ENCODE data around the gene ATP6V0E1. TPM values are rescaled to one million over a fixed set of nuclear protein-coding genes. Genes with fewer than 3 reads are reported as not detected.

Gene ATP6V0E1
- total RNA-seq = 121 TPM

GRCh38 chr5:172983542-172984243 is at the start of gene ATP6V0E1:
TSS of gene ATP6V0E1 (plus strand) at chr5:172983771. CDS start at chr5:172983861, 90 bp downstream.
- ATAC-seq = peak; percentile 97

DNA sequence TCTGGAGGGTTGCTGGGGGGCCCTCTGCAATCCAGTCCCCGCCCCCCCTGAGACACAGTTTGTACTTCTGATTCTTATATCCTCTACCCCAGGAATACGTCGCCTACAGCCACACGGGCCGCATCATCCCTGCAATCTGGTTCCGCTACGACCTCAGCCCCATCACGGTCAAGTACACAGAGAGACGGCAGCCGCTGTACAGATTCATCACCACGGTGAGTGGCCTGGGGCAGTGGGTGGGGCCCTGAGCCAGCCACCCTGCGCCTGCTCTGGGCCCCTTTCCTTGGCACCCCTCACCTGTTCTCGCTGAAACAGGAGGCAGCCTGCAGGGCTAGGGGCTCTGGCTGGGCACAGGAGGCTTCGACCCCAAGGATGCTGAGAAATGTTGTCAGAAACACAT is 48.5 kb upstream of the ATP6V0E1 start:
- ATAC-seq = no peak

GRCh38 chr5:172936401-172936800 is 47.2 kb upstream of the ATP6V0E1 start:
- no peak for ATAC-seq

DNA sequence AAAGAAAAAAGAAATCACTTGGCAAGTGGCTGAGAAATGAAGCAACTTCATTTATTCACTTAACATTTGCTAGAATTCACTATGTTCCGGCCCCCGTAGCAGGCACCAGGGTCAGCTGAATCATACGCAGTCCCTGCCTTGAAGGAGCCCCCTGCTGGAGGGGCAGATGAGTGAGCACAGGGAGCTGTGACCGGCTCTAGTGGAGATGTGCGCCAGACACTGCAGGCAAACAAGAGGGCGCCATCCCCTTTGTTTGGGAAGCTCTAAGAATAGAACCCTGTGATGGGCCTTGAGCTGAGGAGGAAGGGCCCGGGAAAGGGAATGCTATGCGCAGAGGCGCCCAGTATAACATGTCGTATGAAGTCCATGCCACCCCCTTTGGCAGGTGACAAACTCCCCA is 44.5 kb upstream of the ATP6V0E1 start:
- peak; percentile 23 for ATAC-seq

DNA sequence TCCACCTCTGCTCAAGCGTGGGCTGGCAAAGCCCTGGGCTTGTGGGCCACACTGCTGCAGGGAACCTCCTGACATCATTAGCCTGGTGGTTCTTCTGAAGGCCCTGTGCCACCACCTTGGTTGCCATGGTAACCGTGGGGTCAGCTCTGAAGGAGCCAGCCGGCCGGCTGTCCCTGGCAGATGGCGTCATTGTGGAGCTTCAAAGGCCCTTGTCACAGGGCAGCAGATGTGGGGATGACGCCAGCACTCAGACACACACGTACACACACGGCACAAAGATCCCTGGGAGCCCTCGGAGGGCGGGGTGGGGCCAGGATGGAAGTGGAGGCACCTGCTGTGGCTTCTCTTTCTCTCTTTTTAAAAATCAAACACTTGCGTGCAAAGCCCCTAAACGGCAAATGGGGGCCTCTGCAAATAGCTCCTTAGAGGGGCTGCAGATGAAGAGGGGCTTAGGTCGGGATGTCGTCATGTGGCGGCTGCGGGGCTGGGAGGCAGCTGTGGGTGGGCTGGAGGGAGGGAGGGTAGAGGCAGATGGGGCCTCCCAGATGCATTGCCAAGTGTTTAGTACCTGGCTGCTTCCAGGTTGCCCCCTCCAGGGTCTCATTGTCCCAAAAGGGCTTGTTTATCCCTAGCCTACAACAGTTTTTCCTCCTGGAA is 43.8 kb upstream of the ATP6V0E1 start:
- no peak for ATAC-seq

DNA sequence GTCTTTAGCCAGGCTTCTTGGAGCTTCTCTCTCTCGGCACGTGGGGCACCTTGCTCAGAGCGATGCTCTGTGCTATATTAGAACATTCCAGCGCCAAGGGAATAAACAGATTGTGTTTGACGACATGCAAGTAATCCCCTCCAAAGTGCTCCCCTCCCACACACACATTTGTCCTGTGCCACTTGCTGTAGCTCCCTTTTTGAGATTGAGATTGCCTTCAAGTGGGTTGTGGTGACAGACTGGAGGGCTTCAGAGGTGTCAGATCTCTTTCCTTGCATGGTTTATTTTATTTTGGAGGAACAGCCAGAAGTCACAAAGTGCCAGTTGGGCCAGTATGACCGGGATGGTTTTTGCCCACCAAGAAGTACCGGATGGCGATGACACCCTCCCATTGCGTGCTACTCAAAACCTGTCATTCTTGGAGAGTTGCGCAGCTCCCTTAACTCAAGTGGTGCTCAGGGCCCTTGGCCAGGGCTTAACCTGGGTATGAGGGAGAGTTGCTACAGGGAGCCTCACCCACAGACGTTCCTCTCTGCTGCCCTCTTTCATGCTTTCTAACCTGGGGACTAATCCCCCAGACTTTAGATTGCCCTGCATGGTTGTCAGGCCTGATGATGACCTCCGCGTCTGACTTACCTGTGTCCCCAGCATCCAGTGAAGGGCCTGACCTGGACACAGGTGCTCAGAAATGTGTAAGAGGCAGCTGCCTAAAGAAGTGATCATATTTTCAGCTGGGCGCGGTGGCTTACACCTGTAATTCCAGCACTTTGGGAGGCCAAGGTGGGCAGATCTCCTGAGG is 43.1 kb upstream of the ATP6V0E1 start:
- ATAC-seq = no peak

DNA sequence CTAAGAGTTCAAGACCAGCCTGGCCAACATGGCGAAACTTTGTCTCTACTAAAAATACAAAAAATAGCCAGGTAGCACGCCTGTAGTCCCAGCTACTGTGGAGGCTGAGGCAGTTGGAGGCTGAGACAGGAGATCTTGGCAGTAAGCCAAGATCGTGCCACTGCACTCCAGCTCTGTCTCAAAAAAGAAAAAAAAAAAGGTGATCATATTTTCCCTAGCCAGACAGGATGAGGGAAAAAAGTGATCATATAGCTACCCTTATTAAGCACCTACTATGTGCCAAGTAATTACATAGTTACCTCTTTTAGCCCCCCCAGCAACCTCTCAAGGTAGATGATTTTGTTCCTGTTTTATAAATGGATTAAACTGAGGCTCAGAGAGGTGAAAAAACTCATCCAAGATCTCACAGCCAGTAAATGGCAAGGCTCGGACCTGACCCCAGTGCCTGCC is 42.5 kb upstream of the ATP6V0E1 start:
- ATAC-seq = no peak

DNA sequence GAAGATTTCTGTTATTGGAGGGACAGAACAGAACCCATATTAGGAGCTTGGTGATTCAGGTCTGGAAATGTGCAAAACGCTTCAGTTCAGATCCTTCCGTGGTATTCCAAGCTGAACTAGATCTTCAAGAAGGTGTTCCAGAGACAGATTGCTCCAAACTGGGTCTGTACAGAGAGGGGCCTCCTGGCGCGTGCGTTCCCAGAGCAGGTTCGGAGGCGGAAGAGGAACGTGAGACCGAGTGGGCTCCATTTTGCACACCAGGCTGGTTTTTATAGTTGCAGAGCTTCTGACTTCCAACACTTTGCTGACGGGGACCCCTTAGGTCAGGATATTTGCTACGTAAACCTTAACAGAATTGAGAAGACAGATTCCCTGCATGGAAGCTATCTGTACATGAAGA is 41.0 kb upstream of the ATP6V0E1 start:
- ATAC-seq = no peak

DNA sequence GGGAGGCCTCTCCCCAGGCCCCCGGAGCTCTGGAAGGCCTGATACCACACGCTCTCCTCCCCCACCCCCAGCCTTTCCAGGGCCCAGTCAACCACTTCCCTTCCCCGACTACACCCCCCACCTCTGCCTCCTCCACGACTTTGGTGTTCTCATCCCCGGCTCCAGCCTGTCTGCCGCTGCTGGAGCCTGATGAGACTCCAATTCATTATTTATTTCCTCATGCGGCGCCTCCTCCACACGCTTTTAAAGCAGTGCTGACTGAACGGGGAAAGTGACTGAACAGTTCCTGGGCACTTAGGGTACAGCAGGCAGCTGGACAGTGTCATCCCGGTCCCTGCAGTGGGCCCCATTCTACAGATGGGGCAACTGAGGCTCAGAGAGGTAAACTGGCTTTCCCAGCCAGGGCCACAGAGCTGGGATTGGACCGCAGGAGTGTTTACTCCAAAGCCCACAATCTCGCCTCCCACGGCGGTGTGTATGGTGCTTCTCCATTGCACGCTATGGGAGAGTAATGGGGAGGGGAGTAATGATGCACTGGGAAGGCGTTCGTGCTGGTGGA is 40.2 kb upstream of the ATP6V0E1 start:
- ATAC-seq = peak; percentile 38

- ATAC-seq = no peak
Measured at GRCh38 chr5:172943906-172944305, 39.7 kb upstream of the ATP6V0E1 start.

- no peak for ATAC-seq
Measured at GRCh38 chr5:172944741-172945140, 38.8 kb upstream of the ATP6V0E1 start.

DNA sequence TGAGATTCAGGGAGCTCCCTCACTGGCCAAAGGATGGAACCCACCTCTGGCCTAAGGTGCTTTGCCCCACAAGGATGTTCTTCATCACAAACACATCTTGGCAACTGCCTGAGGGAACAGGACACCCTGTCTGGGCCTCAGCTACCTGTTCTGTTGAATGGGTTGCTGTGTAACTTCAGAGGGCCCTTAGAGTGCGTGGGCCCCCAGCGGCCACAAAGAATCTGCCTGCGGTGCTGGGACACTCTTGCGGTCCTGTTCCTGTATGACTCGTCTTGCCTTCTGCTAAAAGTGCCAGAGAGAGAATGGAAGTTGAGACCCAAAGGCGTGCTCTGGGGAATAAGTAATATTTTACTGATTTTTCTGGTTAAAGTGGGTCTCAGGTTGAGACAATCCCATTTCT is 38.4 kb upstream of the ATP6V0E1 start:
- ATAC-seq = no peak

DNA sequence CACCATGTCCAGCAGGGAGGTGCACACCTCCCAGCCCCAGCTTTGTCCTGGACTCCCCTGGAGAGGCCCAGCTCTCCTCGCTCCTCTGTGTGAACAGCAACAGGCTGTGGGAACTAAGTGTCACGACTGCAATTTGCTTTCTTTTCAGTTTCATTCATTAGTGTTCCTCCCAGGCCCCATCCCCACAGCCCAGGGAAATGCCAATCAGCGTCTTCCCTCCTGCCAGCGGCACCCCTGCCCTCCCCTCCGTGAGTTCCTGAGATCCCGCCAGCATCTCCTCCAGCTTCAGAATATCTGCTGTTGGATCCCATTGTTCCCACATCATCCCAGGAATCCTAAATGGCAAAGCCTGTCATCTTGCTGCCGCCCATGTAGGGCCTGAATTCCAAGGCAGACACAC is 37.4 kb upstream of the ATP6V0E1 start:
- no peak for ATAC-seq

- no peak for ATAC-seq
Measured at GRCh38 chr5:172949426-172949825, 34.1 kb upstream of the ATP6V0E1 start.

DNA sequence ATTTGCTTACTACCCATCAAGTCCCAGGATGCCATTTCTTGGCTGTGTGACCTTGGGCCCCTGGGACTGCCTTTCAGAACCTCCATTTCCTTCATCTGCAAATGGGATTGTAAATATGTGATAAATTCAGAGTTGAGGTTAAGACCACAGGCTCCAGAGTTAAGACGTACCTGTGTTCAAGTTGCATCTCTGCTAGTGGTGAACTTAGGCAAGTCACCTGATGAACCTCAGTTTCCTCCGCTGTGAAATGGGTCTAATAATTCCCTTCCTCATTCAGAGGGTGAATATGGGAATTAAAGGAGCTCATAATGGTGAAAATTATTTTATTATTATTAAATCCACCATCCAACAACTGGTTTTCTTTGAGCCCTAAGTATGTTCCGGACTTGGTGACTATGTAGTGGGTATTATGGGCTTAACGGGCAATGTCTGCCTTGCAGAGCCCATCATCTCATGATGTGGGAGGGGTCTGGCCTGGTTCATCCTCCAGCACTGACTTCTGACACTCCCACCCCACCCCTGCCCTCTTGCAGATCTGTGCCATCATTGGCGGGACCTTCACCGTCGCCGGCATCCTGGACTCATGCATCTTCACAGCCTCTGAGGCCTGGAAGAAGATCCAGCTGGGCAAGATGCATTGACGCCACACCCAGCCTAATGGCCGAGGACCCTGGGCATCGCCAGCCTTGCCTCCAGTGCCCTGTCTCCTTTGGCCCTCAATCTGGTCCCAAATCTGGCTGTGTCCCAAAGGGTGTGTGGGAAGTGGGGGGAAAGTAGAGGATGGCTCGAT is 33.2 kb upstream of the ATP6V0E1 start:
- no peak for ATAC-seq

- no peak for ATAC-seq
Measured at GRCh38 chr5:172951371-172952033, 32.1 kb upstream of the ATP6V0E1 start.

DNA sequence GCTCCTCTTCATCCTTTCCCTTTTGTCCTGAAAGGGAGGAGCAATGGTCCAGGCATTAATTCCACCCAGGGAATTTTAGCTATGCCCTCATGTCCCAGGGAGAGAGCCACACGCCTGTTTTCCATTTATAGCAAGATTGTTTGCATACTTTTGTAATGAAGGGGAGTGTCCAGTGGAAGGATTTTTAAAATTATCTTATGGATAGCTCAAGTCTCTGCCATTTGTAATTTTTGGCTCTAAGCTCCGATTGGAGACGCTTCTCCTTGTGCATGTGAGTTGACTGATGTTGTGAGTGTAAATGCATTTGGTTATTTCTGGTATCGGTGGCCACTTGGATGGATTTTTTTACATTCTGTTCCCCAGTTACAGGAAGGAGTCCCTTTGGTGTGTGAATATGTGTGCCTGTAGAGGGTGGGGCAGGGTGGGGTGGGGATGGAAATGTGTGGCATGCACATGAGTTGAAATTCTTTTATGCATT is 31.5 kb upstream of the ATP6V0E1 start:
- no peak for ATAC-seq

- peak; percentile 28 for ATAC-seq
Measured at GRCh38 chr5:172953776-172954675, 29.5 kb upstream of the ATP6V0E1 start.

DNA sequence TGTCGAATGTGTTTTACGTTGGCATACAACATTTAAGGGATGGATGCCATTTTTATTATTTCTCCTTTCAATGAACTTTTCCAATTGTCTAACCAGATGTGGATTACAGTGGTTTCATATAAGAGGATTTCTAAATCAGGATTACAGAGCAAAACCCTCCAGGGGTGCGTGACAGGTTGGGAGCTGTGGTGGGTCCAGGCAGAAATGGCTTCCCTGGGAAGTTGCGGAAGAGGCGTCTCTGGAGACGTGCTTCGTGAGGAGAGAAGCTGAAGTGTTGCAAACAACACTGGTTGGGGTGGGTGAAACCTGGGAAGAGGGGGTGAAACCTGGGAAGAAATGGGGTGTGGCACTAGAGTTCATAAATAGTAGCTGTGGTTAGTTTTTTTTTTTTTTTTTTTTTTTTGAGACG is 28.8 kb upstream of the ATP6V0E1 start:
- ATAC-seq = no peak

- ATAC-seq = no peak
Measured at GRCh38 chr5:172956228-172956627, 27.3 kb upstream of the ATP6V0E1 start.
